Left ventricle myocardium inferior (tissue), 1 donor: Measurements from ENCODE around the gene DCLK2. TPM values are rescaled to one million over a fixed set of nuclear protein-coding genes. Genes with fewer than 3 reads are reported as not detected.

Experiments used
- DNase-seq: peaks from one replicate; pipeline ENCODE4 v3.0.0-alpha.2; 2020
- H3K27ac ChIP-seq: fragments of 200-600 bp; replicated peaks from 2 replicates; pipeline ENCODE4 v1.8.0; 2021
- H3K27me3 ChIP-seq: fragments of 200-600 bp; 2 replicates; pipeline ENCODE4 v1.8.0; 2021; ENCODE audit warnings: low read depth
- H3K36me3 ChIP-seq: fragments of 200-600 bp; 2 replicates; pipeline ENCODE4 v1.8.0; 2021
- H3K4me1 ChIP-seq: fragments of 200-600 bp; 2 replicates; pipeline ENCODE4 v1.8.0; 2021
- H3K4me3 ChIP-seq: fragments of 200-600 bp; 2 replicates; pipeline ENCODE4 v1.8.0; 2021; ENCODE audit warnings: mild to moderate bottlenecking, moderate library complexity
- H3K9me3 ChIP-seq: fragments of 200-600 bp; replicated peaks from 2 replicates; pipeline ENCODE4 v1.8.0; 2021
- CTCF ChIP-seq: fragments of 200-600 bp; IDR thresholded peaks from 2 replicates; pipeline ENCODE4 v1.8.0; 2021; ENCODE audit warnings: antibody characterized with exemption, mild to moderate bottlenecking, borderline replicate concordance
- intact Hi-C: fragments of 100-400 bp; cut with micrococcal nuclease; formaldehyde crosslinking; loops from one replicate; pipeline ENCODE4 v1.11.0; 2022
- total RNA-seq: library from RNA; stranded (reverse); fragmentation: NEBNext Ultra II Directional; extraction: Animal tissue kit (Norgen Biotek cat#: 25700); gene quantifications from one replicate; pipeline ENCODE4 v1.2.1, GENCODE V29; 2021
- donor health status: DM: no; HTN: yes; CAD: no; lungs with severe emphysema.

The DCLK2 gene
- total RNA-seq, 1 donor from 2014 or later = 21.9 TPM

GRCh38 chr4:150061086-150061776 is 17.0 kb upstream of the DCLK2 start:
- Histone ChIP-seq H3K27me3 (no peaks in the 10 kb centered on the region), H3K9me3 (peaks cover 3% of the 10 kb centered on the region), H3K4me3 (no peak overlapping the region), H3K27ac (no peak overlapping the region), H3K36me3 (no peaks in the 10 kb centered on the region), H3K4me1 (peaks cover 24% of the 10 kb centered on the region)
- intact Hi-C loops = no loop called here
- DNase-seq = no peak
- TF ChIP-seq CTCF = no peak

- peak overlapping the region; percentile 50 for H3K27ac ChIP-seq
- no peak overlapping the region for H3K4me3 ChIP-seq
- no peaks in the 10 kb centered on the region for H3K36me3 ChIP-seq
- H3K9me3 ChIP-seq = peaks cover 3% of the 10 kb centered on the region
- TF ChIP-seq CTCF = no peak
- intact Hi-C loops = no loop called here
- H3K27me3 ChIP-seq = no peaks in the 10 kb centered on the region
- H3K4me1 ChIP-seq = peaks cover 24% of the 10 kb centered on the region
- DNase-seq = no peak
Observed at GRCh38 chr4:150063128-150063527, 15.1 kb upstream of the DCLK2 start.

- no peak for TF ChIP-seq CTCF
- H3K27ac ChIP-seq = no peak overlapping the region
- H3K4me1 ChIP-seq = peaks cover 24% of the 10 kb centered on the region
- H3K27me3 ChIP-seq = no peaks in the 10 kb centered on the region
- no peaks in the 10 kb centered on the region for H3K9me3 ChIP-seq
- no peak overlapping the region for H3K4me3 ChIP-seq
- no peaks in the 10 kb centered on the region for H3K36me3 ChIP-seq
- intact Hi-C loops = no loop called here
- no peak for DNase-seq
Observed at GRCh38 chr4:150065740-150066139, 12.5 kb upstream of the DCLK2 start.

GRCh38 chr4:150067859-150068258 is 10.4 kb upstream of the DCLK2 start:
- TF ChIP-seq CTCF = no peak
- H3K9me3 ChIP-seq = no peaks in the 10 kb centered on the region
- no peaks in the 10 kb centered on the region for H3K36me3 ChIP-seq
- intact Hi-C loops = no loop called here
- H3K4me1 ChIP-seq = peaks cover 19% of the 10 kb centered on the region
- no peaks in the 10 kb centered on the region for H3K27me3 ChIP-seq
- no peak overlapping the region for H3K27ac ChIP-seq
- no peak for DNase-seq
- no peak overlapping the region for H3K4me3 ChIP-seq

- Histone ChIP-seq H3K27me3 (no peaks in the 10 kb centered on the region), H3K4me1 (peaks cover 19% of the 10 kb centered on the region), H3K36me3 (no peaks in the 10 kb centered on the region), H3K4me3 (no peak overlapping the region), H3K27ac (no peak overlapping the region), H3K9me3 (no peaks in the 10 kb centered on the region)
- intact Hi-C loops = no loop called here
- DNase-seq = no peak
- no peak for TF ChIP-seq CTCF
Observed at GRCh38 chr4:150068300-150068960, 9.8 kb upstream of the DCLK2 start.
